Heart right ventricle (tissue), 16 donors: ENCODE results near the gene TMEM269. TPM values are rescaled to one million over a fixed set of nuclear protein-coding genes. Genes with fewer than 3 reads are reported as not detected.
A peak's percentile ranks its signal among the peaks of the same experiment; 100 is the strongest.

Source experiments
- ATAC-seq, 8 donors: fragments of 200-7000 bp; cut with Tn5 transposase; one replicate each; pipeline ENCODE4 v1.9.1; 2020; ENCODE audit warnings: mild to moderate bottlenecking in 8 of 8, moderate library complexity in 8 of 8, moderate number of reproducible peaks in 1 of 8
- DNase-seq, 2 donors: peaks; one replicate each; pipeline ENCODE4 v3.0.0-alpha.2; 2020
- H3K27ac ChIP-seq, 10 donors: fragments of 200-600 bp; sonication (generic) in 2 of 10; one replicate each; pipeline versions ENCODE4 v1.5.0 to v1.8.0; 2020 to 2022; ENCODE audit warnings: mild to moderate bottlenecking in 3 of 10
- H3K27me3 ChIP-seq, 7 donors: fragments of 200-600 bp; one replicate each; pipeline ENCODE4 v1.8.0; 2021 to 2022; ENCODE audit warnings: mild to moderate bottlenecking in 2 of 7
- H3K36me3 ChIP-seq, 9 donors: fragments of 200-600 bp; sonication (generic) in 1 of 9; one replicate each; pipeline versions ENCODE4 v1.5.0 to v1.8.0; 2020 to 2022; ENCODE audit warnings: mild to moderate bottlenecking in 2 of 9
- H3K4me1 ChIP-seq, 9 donors: fragments of 200-600 bp; sonication (generic) in 1 of 9; one replicate each; pipeline versions ENCODE4 v1.5.0 to v1.8.0; 2020 to 2022; ENCODE audit warnings: mild to moderate bottlenecking in 4 of 9
- H3K4me3 ChIP-seq, 10 donors: fragments of 200-600 bp; sonication (generic) in 2 of 10; one replicate each; pipeline versions ENCODE4 v1.5.0 to v1.8.0; 2020 to 2022; ENCODE audit warnings: mild to moderate bottlenecking in 7 of 10, moderate library complexity in 2 of 10
- H3K9me3 ChIP-seq, 11 donors: fragments of 200-600 bp in 10 of 11; sonication (generic) in 2 of 11; one replicate each; pipeline versions ENCODE4 v1.5.0 to v1.8.0; 2013 to 2022; ENCODE audit warnings: mild to moderate bottlenecking in 2 of 11, control low read depth in 1 of 11, moderate library complexity in 1 of 11
- CTCF ChIP-seq, 9 donors: fragments of 200-600 bp; sonication (generic) in 2 of 9; IDR thresholded peaks; one replicate each; pipeline versions ENCODE4 v1.5.0 to v1.8.0; 2021 to 2022; ENCODE audit warnings: antibody characterized with exemption in 9 of 9, mild to moderate bottlenecking in 5 of 9, moderate library complexity in 1 of 9
- WGBS, 2 donors: extraction: QIAGEN DNeasy Blood & Tissue Kit; methylation state at CpG; one replicate each; pipeline ENCODE4 v1.1.7; 2013; ENCODE audit warnings: inconsistent platforms in 1 of 2; 5-methylcytosine and 5-hydroxymethylcytosine counted together
- intact Hi-C, 10 donors: fragments of 100-400 bp; cut with DNase I; formaldehyde crosslinking; loops; one replicate each; pipeline versions ENCODE4 v1.11.1 to v1.14.2; 2022
- polyA plus RNA-seq, 2 donors: library from polyadenylated mRNA; stranded (reverse); fragments of 200-250 nt; gene quantifications; one replicate each; pipeline ENCODE4 v1.2.3, GENCODE V29; 2013
- total RNA-seq, 10 donors: library from RNA; stranded (reverse); fragmentation: NEBNext Ultra II Directional in 3 of 10; extraction: Animal tissue kit (Norgen Biotek cat#: 25700) in 3 of 10; gene quantifications; one replicate each; pipeline versions ENCODE4 v1.2.1 to v1.2.4, GENCODE V29; 2021 to 2023
- donor health status: Arrhythmogenic right ventricular cardiomyopathy.
- donor health status: ischemic (EF 13 %, LVEDD 7.1; RV severe dilation, severe dysfunction).
- donor health status: healthy with polysubstance abuse.
- donor health status: DM: no; HTN: yes; CAD: no.
- donor health status: DM: no; HTN: no; CAD: no.
- donor health status: ischemic (EF 25% LVEDD 6.9; RV normal size, moderate dysfunction).
- donor health status: ischemic (EF 25% LVEDD 5.7; RV mildly dilated, moderate dysfunction).
- donor health status: healthy.
- donor health status: DM: yes; HTN: yes; CAD: no.
- donor health status: Ischemic cardiomyopathy.
- donor health status: ischemic (EF 35%, LVEDD 5.7; RV mildly dilated, moderate dysfunction).
- donor health status: nonischemic (EF 11% LVEDD 7.7; RV severe dilation, severe dysfunction).
- donor health status: DM: yes; HTN: yes; CAD: no.
- donor health status: PGD.
- donor health status: ischemic (EF 29% LVEDD 5.4; RV normal size, mild dysfunction).
- donor health status: nonischemic (EF 23%, LVEDD 6.1; RV moderate dilation, normal function).

Gene TMEM269
- total and polyA plus RNA-seq, 12 donors: 0.01 to 0.09 (median 0.07) TPM; not detected in 9

DNA sequence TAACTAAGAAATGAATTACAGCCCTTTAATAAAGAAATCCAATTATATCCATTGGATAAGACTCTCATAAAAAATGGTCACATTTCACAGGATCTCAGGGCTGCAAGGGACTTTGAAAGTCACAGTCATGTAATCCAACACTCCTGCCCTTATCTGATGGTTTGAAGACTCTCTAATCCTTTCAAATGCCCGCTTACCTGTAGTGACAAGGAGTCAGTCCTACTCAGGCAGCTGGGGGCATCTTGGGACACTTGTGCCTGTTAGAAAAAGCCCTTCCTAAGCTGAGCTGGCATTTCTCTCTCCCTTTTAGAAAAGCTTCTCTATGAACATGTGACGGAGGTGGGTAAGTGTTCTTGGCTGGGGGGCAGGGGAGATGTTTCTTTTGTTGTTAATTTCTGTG lies 50.6 kb downstream of the TMEM269 start:
- intact Hi-C loops: no loop called here
- no peak overlapping the region for H3K27ac ChIP-seq

DNA sequence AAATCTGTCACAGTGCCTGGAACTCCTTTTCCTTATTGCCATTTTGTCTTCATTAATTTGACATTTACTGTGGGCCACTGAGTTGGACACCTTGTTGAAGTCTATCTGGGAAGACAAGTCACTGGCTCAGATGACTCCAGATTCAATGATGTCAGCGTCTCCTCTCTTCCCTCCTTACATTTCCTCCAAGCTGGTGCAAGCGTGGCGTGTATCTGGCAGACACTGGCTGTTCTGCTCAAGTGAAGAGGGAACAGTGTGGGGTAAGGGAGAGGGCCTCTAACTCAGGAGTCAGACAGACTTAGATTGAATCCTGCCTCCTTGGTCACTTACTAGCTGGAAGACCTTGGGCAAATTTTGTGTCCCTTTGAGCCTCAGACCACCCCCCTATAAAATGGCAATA lies 52.9 kb downstream of the TMEM269 start:
- no peak for TF ChIP-seq CTCF (IDR thresholded peaks at IDR 0.05)
- WGBS, 2 donors: 48 to 65% methylated on average over 3 of the region's 3 CpGs
- intact Hi-C loops: no loop called here
- H3K4me3 ChIP-seq: no peak overlapping the region
- H3K36me3 ChIP-seq: peaks cover 0 to 45% (median 0%) of the 10 kb centered on the region in 9 donors
- ATAC-seq (peak in 2 of 8 donors; percentile 20 to 27), DNase-seq (no peak)
- no peaks in the 10 kb centered on the region for H3K27me3 ChIP-seq
- H3K4me1 ChIP-seq: peaks cover 0 to 6% (median 0%) of the 10 kb centered on the region in 9 donors
- H3K27ac ChIP-seq: peak overlapping the region in 1 of 10 donors; percentile 46
- H3K9me3 ChIP-seq: no peaks in the 10 kb centered on the region

More for the DNA sequence above, 50.6 kb downstream of the TMEM269 start:
- 94 to 95% methylated on average over 2 of the region's 2 CpGs for WGBS, 2 donors
- no peak for DNase-seq
- H3K27me3 ChIP-seq: no peaks in the 10 kb centered on the region
- ATAC-seq: no peak
- peaks cover 0 to 5% (median 0%) of the 10 kb centered on the region in 9 donors for H3K4me1 ChIP-seq
- peaks cover 0 to 33% (median 0%) of the 10 kb centered on the region in 9 donors for H3K36me3 ChIP-seq
- no peak for TF ChIP-seq CTCF (IDR thresholded peaks at IDR 0.05)
- no peak overlapping the region for H3K4me3 ChIP-seq
- no peaks in the 10 kb centered on the region for H3K9me3 ChIP-seq

- Histone ChIP-seq H3K27me3 (no peaks in the 10 kb centered on the region), H3K9me3 (no peaks in the 10 kb centered on the region), H3K4me3 (no peak overlapping the region), H3K27ac (peak overlapping the region in 1 of 10 donors; percentile 46), H3K4me1 (peaks cover 0 to 6% (median 0%) of the 10 kb centered on the region in 9 donors), H3K36me3 (peaks cover 0 to 54% (median 0%) of the 10 kb centered on the region in 9 donors)
- intact Hi-C loops: no loop called here
- TF ChIP-seq CTCF (IDR thresholded peaks at IDR 0.05): no peak
- WGBS, 2 donors: 83 to 86% methylated on average over 7 of the region's 7 CpGs
- DNase-seq: no peak
- peak in 4 of 8 donors; percentile 22 to 52 (median 33) for ATAC-seq
Observed at GRCh38 chr1:42838482-42839190, 53.8 kb downstream of the TMEM269 start.

- H3K9me3 ChIP-seq: no peaks in the 10 kb centered on the region
- no peak for TF ChIP-seq CTCF (IDR thresholded peaks at IDR 0.05)
- peaks cover 0 to 18% (median 6%) of the 10 kb centered on the region in 9 donors for H3K4me1 ChIP-seq
- 70 to 73% methylated on average over 3 of the region's 3 CpGs for WGBS, 2 donors
- DNase-seq: no peak
- peaks cover 0 to 50% (median 0%) of the 10 kb centered on the region in 9 donors for H3K36me3 ChIP-seq
- H3K27me3 ChIP-seq: no peaks in the 10 kb centered on the region
- ATAC-seq: no peak
- no peak overlapping the region for H3K27ac ChIP-seq
- H3K4me3 ChIP-seq: no peak overlapping the region
- intact Hi-C loops: no loop called here
Observed at GRCh38 chr1:42841010-42841409, 56.2 kb downstream of the TMEM269 start.
